Smooth muscle cell of bladder (primary cell): ENCODE measurements around the gene TFCP2L1. TPM values are rescaled to one million over a fixed set of nuclear protein-coding genes. Genes with fewer than 3 reads are reported as not detected.

Experiments
- total RNA-seq: library from RNA; depleted of rRNA; stranded (reverse); fragments of >200 nt; gene quantifications from 2 replicates; pipeline ENCODE4 v1.2.3, GENCODE V29; 2014

TFCP2L1 gene
- total RNA-seq = under 0.01 TPM in 1 of 2 replicates, not detected in the other

GRCh38 chr2:121284463-121285449, at the start of gene TFCP2L1:
Gene TFCP2L1 (minus strand): TSS chr2:121285202. CDS start chr2:121285109, 93 bp downstream.

Other genes with a start within 250 kb of the TFCP2L1 start
- under 0.01 TPM in 2 replicates for gene RNU4ATAC, start 245.7 kb upstream of the TFCP2L1 start, total RNA-seq